Caco-2 (cell line): Measurements from ENCODE around the gene ZNF559. TPM values are rescaled to one million over a fixed set of nuclear protein-coding genes. Genes with fewer than 3 reads are reported as not detected.

ENCODE experiments used
- BruUV-seq: library from RNA; stranded (reverse); fragments of 400-500 nt; replicated peaks from 2 replicates; lab custom pipeline; 2021; lab: Mats Ljungman, UMichigan
- CTCF ChIA-PET: fragments of 300-600 bp; sonication (Branson Sonifier 250); formaldehyde crosslinking; loops from one replicate; lab custom pipeline; 2022; ENCODE audit warnings: antibody characterized with exemption; lab: Charles Lee
- POLR2A ChIA-PET: fragments of 300-600 bp; sonication (Branson Sonifier 250); formaldehyde crosslinking; loops from one replicate; lab custom pipeline; 2022; ENCODE audit warnings: antibody characterized with exemption; lab: Charles Lee
- DNase-seq, 2 experiments: peaks; one replicate each; pipeline versions ENCODE4 v3.0.0 to v3.0.0-alpha.2; 2020 to 2022
- H3K27me3 ChIP-seq: replicated peaks from 2 replicates; pipeline ENCODE4 v1.6.0; 2011; ENCODE audit warnings: low read length; ENCODE audit not compliant: control insufficient read depth, insufficient read depth
- H3K36me3 ChIP-seq: 2 replicates; pipeline ENCODE4 v1.5.1; 2011; ENCODE audit warnings: low read length; ENCODE audit not compliant: control insufficient read depth, insufficient read depth
- H3K4me1 ChIP-seq: fragments of 250-450 bp; sonication (Bioruptor Pico); 2 replicates; pipeline ENCODE4 v1.5.1; 2020; ENCODE audit warnings: mild to moderate bottlenecking
- H3K4me3 ChIP-seq: 2 replicates; pipeline ENCODE4 v1.5.1; 2011; ENCODE audit warnings: low read depth, mild to moderate bottlenecking, control low read depth, low read length
- H3K9me3 ChIP-seq: fragments of 250-450 bp; sonication (Bioruptor Pico); 2 replicates; pipeline ENCODE4 v1.5.1; 2020; ENCODE audit warnings: mild to moderate bottlenecking, moderate library complexity
- H3K27ac Mint-ChIP-seq: one replicate; pipeline ENCODE4 v1.8.0; 2022; ENCODE audit warnings: mixed read lengths; ENCODE audit not compliant: unreplicated experiment
- H3K27me3 Mint-ChIP-seq: one replicate; pipeline ENCODE4 v1.8.0; 2022; ENCODE audit warnings: mixed read lengths; ENCODE audit not compliant: insufficient read depth, unreplicated experiment
- H3K36me3 Mint-ChIP-seq: one replicate; pipeline ENCODE4 v1.8.0; 2022; ENCODE audit warnings: mild to moderate bottlenecking, mixed read lengths; ENCODE audit not compliant: insufficient read depth, unreplicated experiment
- H3K4me1 Mint-ChIP-seq: one replicate; pipeline ENCODE4 v1.8.0; 2022; ENCODE audit warnings: low read depth, mixed read lengths; ENCODE audit not compliant: unreplicated experiment
- H3K4me3 Mint-ChIP-seq: one replicate; pipeline ENCODE4 v1.8.0; 2022; ENCODE audit warnings: mild to moderate bottlenecking, moderate library complexity, mixed read lengths; ENCODE audit not compliant: unreplicated experiment
- H3K9me3 Mint-ChIP-seq: one replicate; pipeline ENCODE4 v1.8.0; 2022; ENCODE audit warnings: mixed read lengths; ENCODE audit not compliant: unreplicated experiment
- intact Hi-C: fragments of 100-400 bp; cut with micrococcal nuclease; formaldehyde crosslinking; loops from one replicate; pipeline ENCODE4 v1.10.0; 2022; ENCODE audit not compliant: unreplicated experiment
- total RNA-seq: library from RNA; stranded (reverse); gene quantifications from 2 replicates; pipeline ENCODE4 v1.2.3, GENCODE V29; 2022
- TF ChIP-seq, protein P1 (sequence below), 2 experiments: fragments of 200-600 bp in 1 of 2; IDR thresholded peaks; 1 replicate in 1 of 2; 2 replicates in 1 of 2; pipeline versions ENCODE4 v1.5.1 to v1.8.0; 2011 to 2022; ENCODE audit warnings: antibody characterized with exemption in 1 of 2, control low read depth in 1 of 2, inconsistent platforms in 1 of 2, low read depth in 1 of 2, low read length in 1 of 2, mild to moderate bottlenecking in 1 of 2, moderate library complexity in 1 of 2; ENCODE audit not compliant: insufficient read depth in 1 of 2, severe bottlenecking in 1 of 2, unreplicated experiment in 1 of 2

Gene ZNF559
- total RNA-seq, 1 experiment from 2014 or later: 5.4 TPM

DNA sequence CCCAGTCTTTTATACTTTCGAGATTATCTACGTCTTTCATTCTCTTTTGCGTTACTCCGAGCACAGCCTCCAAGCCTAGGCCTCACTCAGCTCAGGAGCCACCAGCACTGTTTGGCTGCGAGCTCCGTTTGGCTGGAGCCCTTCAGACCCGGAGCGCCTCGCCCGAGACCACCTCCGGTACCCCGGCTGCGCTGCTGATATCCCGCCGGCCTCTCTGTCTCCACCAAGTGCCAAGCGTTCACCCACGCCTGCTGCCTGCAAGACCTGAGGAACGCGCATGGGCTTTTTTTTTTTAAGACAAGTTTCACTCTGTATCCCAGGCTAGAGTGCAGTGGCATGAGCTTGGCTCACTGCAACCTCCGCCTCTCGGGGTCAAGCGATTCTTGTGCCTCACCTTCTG is 24.7 kb downstream of the ZNF559 start:
- TF ChIP-seq, protein P1, sequence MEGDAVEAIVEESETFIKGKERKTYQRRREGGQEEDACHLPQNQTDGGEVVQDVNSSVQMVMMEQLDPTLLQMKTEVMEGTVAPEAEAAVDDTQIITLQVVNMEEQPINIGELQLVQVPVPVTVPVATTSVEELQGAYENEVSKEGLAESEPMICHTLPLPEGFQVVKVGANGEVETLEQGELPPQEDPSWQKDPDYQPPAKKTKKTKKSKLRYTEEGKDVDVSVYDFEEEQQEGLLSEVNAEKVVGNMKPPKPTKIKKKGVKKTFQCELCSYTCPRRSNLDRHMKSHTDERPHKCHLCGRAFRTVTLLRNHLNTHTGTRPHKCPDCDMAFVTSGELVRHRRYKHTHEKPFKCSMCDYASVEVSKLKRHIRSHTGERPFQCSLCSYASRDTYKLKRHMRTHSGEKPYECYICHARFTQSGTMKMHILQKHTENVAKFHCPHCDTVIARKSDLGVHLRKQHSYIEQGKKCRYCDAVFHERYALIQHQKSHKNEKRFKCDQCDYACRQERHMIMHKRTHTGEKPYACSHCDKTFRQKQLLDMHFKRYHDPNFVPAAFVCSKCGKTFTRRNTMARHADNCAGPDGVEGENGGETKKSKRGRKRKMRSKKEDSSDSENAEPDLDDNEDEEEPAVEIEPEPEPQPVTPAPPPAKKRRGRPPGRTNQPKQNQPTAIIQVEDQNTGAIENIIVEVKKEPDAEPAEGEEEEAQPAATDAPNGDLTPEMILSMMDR (IDR thresholded peaks at IDR 0.05; ENCODE audit: insufficient read depth in 1 of 2, low read depth in 1 of 2, low read length in 1 of 2, severe bottlenecking in 1 of 2, unreplicated experiment in 1 of 2): no peak
- Mint-ChIP-seq H3K27ac (no peak overlapping the region), H3K27me3 (no peaks in the 10 kb centered on the region), H3K9me3 (peaks cover 27% of the 10 kb centered on the region), H3K36me3 (peaks cover 5% of the 10 kb centered on the region), H3K4me1 (no peaks in the 10 kb centered on the region), H3K4me3 (no peak overlapping the region)
- POLR2A ChIA-PET: no interaction called here
- Histone ChIP-seq H3K4me3 (no peak overlapping the region), H3K27me3 (no peaks in the 10 kb centered on the region), H3K36me3 (no peaks in the 10 kb centered on the region), H3K9me3 (0 out of 2 replicates have a peak, but pooled peaks cover 6% of the 10 kb centered on the region), H3K4me1 (no peaks in the 10 kb centered on the region)
- intact Hi-C loops: no loop called here
- DNase-seq: no peak
- CTCF ChIA-PET: no interaction called here
- no TSS peak for BruUV-seq

- no peaks in the 10 kb centered on the region for H3K36me3 ChIP-seq
- no peaks in the 10 kb centered on the region for H3K27me3 Mint-ChIP-seq
- no peak overlapping the region for H3K4me3 Mint-ChIP-seq
- H3K4me3 ChIP-seq: no peak overlapping the region
- H3K27me3 ChIP-seq: no peaks in the 10 kb centered on the region
- H3K4me1 ChIP-seq: no peaks in the 10 kb centered on the region
- no peak overlapping the region for H3K27ac Mint-ChIP-seq
- ChIA-PET CTCF (no interaction called here), POLR2A (no interaction called here)
- peaks cover 18% of the 10 kb centered on the region for H3K9me3 Mint-ChIP-seq
- peaks cover 5% of the 10 kb centered on the region for H3K36me3 Mint-ChIP-seq
- TF ChIP-seq, protein P1 (IDR thresholded peaks at IDR 0.05; ENCODE audit: insufficient read depth in 1 of 2, low read depth in 1 of 2, low read length in 1 of 2, severe bottlenecking in 1 of 2, unreplicated experiment in 1 of 2): no peak
- H3K4me1 Mint-ChIP-seq: no peaks in the 10 kb centered on the region
- no peaks in the 10 kb centered on the region for H3K9me3 ChIP-seq
- DNase-seq: no peak
- BruUV-seq: no TSS peak
- intact Hi-C loops: no loop called here
Measured at GRCh38 chr19:9352505-9352904, 28.5 kb downstream of the ZNF559 start.

DNA sequence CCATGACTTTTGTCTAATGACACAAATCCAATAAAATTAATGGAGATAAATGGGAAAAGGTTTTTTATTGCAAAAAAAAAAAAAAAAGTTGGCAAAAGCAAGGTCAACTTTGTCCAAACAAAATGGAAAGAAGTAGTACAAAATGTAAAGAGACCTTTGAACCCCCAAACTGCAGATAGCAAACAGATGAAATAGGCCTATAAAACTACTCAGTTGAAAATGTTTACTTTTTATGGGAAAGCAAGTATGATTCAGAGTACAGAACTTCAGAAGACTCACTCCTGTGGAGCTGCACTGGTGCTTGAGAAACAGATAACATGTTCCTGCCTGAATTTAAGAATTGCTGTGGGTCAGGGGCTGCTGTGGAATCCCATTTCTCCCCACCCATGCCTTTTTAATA is 29.0 kb downstream of the ZNF559 start:
- POLR2A ChIA-PET: no interaction called here

More for the DNA sequence above, 29.0 kb downstream of the ZNF559 start:
- DNase-seq: no peak
- no TSS peak for BruUV-seq
- Mint-ChIP-seq H3K27ac (no peak overlapping the region), H3K4me3 (no peak overlapping the region), H3K36me3 (peaks cover 5% of the 10 kb centered on the region), H3K27me3 (no peaks in the 10 kb centered on the region), H3K9me3 (peaks cover 23% of the 10 kb centered on the region), H3K4me1 (no peaks in the 10 kb centered on the region)
- CTCF ChIA-PET: no interaction called here
- TF ChIP-seq, protein P1 (IDR thresholded peaks at IDR 0.05; ENCODE audit: insufficient read depth in 1 of 2, low read depth in 1 of 2, low read length in 1 of 2, severe bottlenecking in 1 of 2, unreplicated experiment in 1 of 2): no peak
- H3K4me1 ChIP-seq: no peaks in the 10 kb centered on the region
- no peaks in the 10 kb centered on the region for H3K36me3 ChIP-seq
- H3K4me3 ChIP-seq: no peak overlapping the region
- intact Hi-C loops: no loop called here
- no peaks in the 10 kb centered on the region for H3K9me3 ChIP-seq
- no peaks in the 10 kb centered on the region for H3K27me3 ChIP-seq
